H1 (cell line): ENCODE data around the gene SMIM13. TPM values are rescaled to one million over a fixed set of nuclear protein-coding genes. Genes with fewer than 3 reads are reported as not detected.

Experiments used
- CTCF ChIA-PET: fragments of 300-600 bp; sonication (Branson Sonifier 250); formaldehyde crosslinking; loops from one replicate; lab custom pipeline; 2021; ENCODE audit not compliant: partially characterized antibody; lab: Charles Lee
- POLR2A ChIA-PET: fragments of 300-600 bp; sonication (Branson Sonifier 250); formaldehyde crosslinking; loops from one replicate; lab custom pipeline; 2021; ENCODE audit warnings: inconsistent platforms; ENCODE audit not compliant: partially characterized antibody; lab: Charles Lee
- DNase-seq, 2 experiments: peaks; one replicate each; pipeline versions ENCODE4 v3.0.0 to v3.0.0-alpha.2; 2010 to 2022; ENCODE audit warnings: low spot score in 2 of 2, low read depth in 1 of 2, mixed read lengths in 1 of 2
- FAIRE-seq: peaks from 2 replicates; lab custom pipeline; 2011; peaks lifted over from hg19 to GRCh38; lab: Jason Lieb, UNC
- H2AFZ ChIP-seq: 2 replicates; pipeline ENCODE4 v1.8.1; 2012; ENCODE audit warnings: low read length, inconsistent platforms
- H2AK5ac ChIP-seq: 2 replicates; pipeline ENCODE4 v1.6.1; 2013; ENCODE audit warnings: low read depth, low read length
- H2BK120ac ChIP-seq: replicated peaks from 2 replicates; pipeline ENCODE3; 2013; ENCODE audit warnings: low read depth, low read length, inconsistent platforms
- H2BK12ac ChIP-seq: 2 replicates; pipeline ENCODE4 v1.6.1; 2013; ENCODE audit warnings: low read depth, low read length
- H2BK15ac ChIP-seq: 2 replicates; pipeline ENCODE4 v1.6.1; 2013; ENCODE audit warnings: low read length
- H2BK20ac ChIP-seq: 2 replicates; pipeline ENCODE4 v1.6.1; 2013; ENCODE audit warnings: low read length
- H2BK5ac ChIP-seq: 2 replicates; pipeline ENCODE4 v1.6.1; 2013; ENCODE audit warnings: low read depth, low read length
- H3K14ac ChIP-seq: 2 replicates; pipeline ENCODE4 v1.6.1; 2013; ENCODE audit warnings: inconsistent platforms; ENCODE audit not compliant: insufficient read length
- H3K18ac ChIP-seq: 2 replicates; pipeline ENCODE4 v1.6.1; 2013; ENCODE audit warnings: low read length; ENCODE audit errors: extremely low read depth
- H3K23ac ChIP-seq: 2 replicates; pipeline ENCODE4 v1.6.1; 2013; ENCODE audit warnings: inconsistent platforms; ENCODE audit not compliant: insufficient read length
- H3K23me2 ChIP-seq: 2 replicates; pipeline ENCODE4 v1.6.1; 2013; ENCODE audit warnings: low read depth, low read length
- H3K27ac ChIP-seq: 2 replicates; pipeline ENCODE4 v1.6.1; 2011; ENCODE audit warnings: low read depth, low read length, inconsistent platforms
- H3K27me3 ChIP-seq, 4 experiments: replicated peaks in 1 of 4; 1 replicate in 1 of 4; 2 replicates in 3 of 4; pipeline versions ENCODE4 v1.6.1 to v1.8.1; 2011 to 2013; ENCODE audit warnings: low read length in 3 of 4, mild to moderate bottlenecking in 3 of 4, inconsistent platforms in 2 of 4, mixed read lengths in 2 of 4, moderate library complexity in 1 of 4; ENCODE audit not compliant: control insufficient read depth in 3 of 4, insufficient read depth in 3 of 4; ENCODE audit errors: extremely low read depth in 1 of 4
- H3K36me3 ChIP-seq, 4 experiments: 2 replicates each; pipeline versions ENCODE4 v1.6.1 to v1.8.1; 2011 to 2013; ENCODE audit warnings: mild to moderate bottlenecking in 4 of 4, low read length in 3 of 4, moderate library complexity in 2 of 4, control low read depth in 1 of 4, inconsistent platforms in 1 of 4; ENCODE audit not compliant: insufficient read depth in 4 of 4, control insufficient read depth in 2 of 4
- H3K4ac ChIP-seq: replicated peaks from 2 replicates; pipeline ENCODE3; 2013; ENCODE audit warnings: low read length, low read depth, mixed read lengths, inconsistent platforms; ENCODE audit not compliant: insufficient read length
- H3K4me1 ChIP-seq, 4 experiments: replicated peaks in 1 of 4; 1 replicate in 1 of 4; 2 replicates in 3 of 4; pipeline versions ENCODE4 v1.6.1 to v1.8.1; 2011 to 2013; ENCODE audit warnings: low read length in 3 of 4, inconsistent platforms in 2 of 4, mixed read lengths in 1 of 4; ENCODE audit not compliant: insufficient read depth in 4 of 4, control insufficient read depth in 3 of 4
- H3K4me2 ChIP-seq, 2 experiments: 2 replicates each; pipeline versions ENCODE4 v1.6.1 to v1.8.1; 2011 to 2013; ENCODE audit warnings: low read depth in 2 of 2, low read length in 2 of 2, control low read depth in 1 of 2, inconsistent platforms in 1 of 2, mild to moderate bottlenecking in 1 of 2; ENCODE audit not compliant: insufficient read depth in 1 of 2
- H3K4me3 ChIP-seq, 4 experiments: fragments of 200-600, 300-600 bp in 1 of 4; sonication (generic), shearing (Covaris generic), sonication (Bioruptor Twin) in 1 of 4; 2 replicates each; pipeline versions ENCODE4 v1.5.1 to v1.8.1; 2011 to 2016; ENCODE audit warnings: low read length in 4 of 4, low read depth in 3 of 4, control low read depth in 2 of 4, inconsistent platforms in 2 of 4, mild to moderate bottlenecking in 2 of 4, mixed read lengths in 1 of 4, moderate library complexity in 1 of 4; ENCODE audit not compliant: insufficient read depth in 2 of 4; ENCODE audit errors: extremely low read depth in 1 of 4
- H3K56ac ChIP-seq: replicated peaks from 2 replicates; pipeline ENCODE3; 2013; ENCODE audit warnings: low read depth, mild to moderate bottlenecking, mixed read lengths, low read length, inconsistent platforms; ENCODE audit not compliant: insufficient read length
- H3K79me1 ChIP-seq: 2 replicates; pipeline ENCODE4 v1.6.1; 2013; ENCODE audit warnings: low read depth, low read length, control low read depth
- H3K79me2 ChIP-seq, 2 experiments: 2 replicates each; pipeline versions ENCODE4 v1.6.1 to v1.8.1; 2012 to 2013; ENCODE audit warnings: low read length in 2 of 2, mild to moderate bottlenecking in 2 of 2, inconsistent platforms in 1 of 2; ENCODE audit not compliant: insufficient read depth in 2 of 2, control insufficient read depth in 1 of 2
- H3K9ac ChIP-seq, 4 experiments: replicated peaks in 1 of 4; 1 replicate in 1 of 4; 2 replicates in 3 of 4; pipeline versions ENCODE4 v1.6.1 to v1.8.1; 2011 to 2013; ENCODE audit warnings: low read depth in 3 of 4, low read length in 3 of 4, control low read depth in 2 of 4, mild to moderate bottlenecking in 2 of 4, moderate library complexity in 2 of 4, inconsistent platforms in 1 of 4; ENCODE audit errors: extremely low read depth in 1 of 4
- H3K9me3 ChIP-seq, 2 experiments: 2 replicates each; pipeline versions ENCODE4 v1.6.1 to v1.8.1; 2012 to 2013; ENCODE audit warnings: mild to moderate bottlenecking in 2 of 2, moderate library complexity in 2 of 2, control low read depth in 1 of 2, inconsistent platforms in 1 of 2, low read depth in 1 of 2, low read length in 1 of 2, mixed read lengths in 1 of 2; ENCODE audit not compliant: insufficient read depth in 2 of 2
- H4K20me1 ChIP-seq, 2 experiments: replicated peaks in 1 of 2; 2 replicates each; pipeline versions ENCODE3 to v1.8.1; 2011 to 2013; ENCODE audit warnings: inconsistent platforms in 2 of 2, low read length in 2 of 2, mild to moderate bottlenecking in 1 of 2; ENCODE audit not compliant: insufficient read depth in 2 of 2, control insufficient read depth in 1 of 2
- H4K5ac ChIP-seq: 2 replicates; pipeline ENCODE4 v1.6.1; 2013; ENCODE audit warnings: low read length, low read depth, mixed read lengths, inconsistent platforms; ENCODE audit not compliant: insufficient read length
- H4K8ac ChIP-seq: 2 replicates; pipeline ENCODE4 v1.8.0; 2013; ENCODE audit warnings: mild to moderate bottlenecking, moderate library complexity, low read length, inconsistent platforms; ENCODE audit not compliant: insufficient read depth; ENCODE audit errors: extremely low read depth
- H4K91ac ChIP-seq: replicated peaks from 2 replicates; pipeline ENCODE3; 2013; ENCODE audit warnings: low read length, mixed read lengths, inconsistent platforms; ENCODE audit not compliant: insufficient read length
- ASH2L ChIP-seq: fragments of 200-600, 300-600 bp; sonication (generic); IDR thresholded peaks from one replicate; pipeline ENCODE4 v1.7.1; 2017; ENCODE audit warnings: low read length
- CBX5 ChIP-seq: fragments of 300-800, 300-1000 bp; sonication (generic); IDR thresholded peaks from 2 replicates; pipeline ENCODE4 v1.7.1; 2016; ENCODE audit warnings: antibody characterized with exemption, low read length, low read depth
- CEBPB ChIP-seq: IDR thresholded peaks from 2 replicates; pipeline ENCODE4 v1.6.1; 2012; ENCODE audit warnings: low read depth, low read length
- EGR1 ChIP-seq: IDR thresholded peaks from 2 replicates; pipeline ENCODE4 v1.6.1; 2011; ENCODE audit warnings: low read depth, low read length, borderline replicate concordance
- EZH2 ChIP-seq: fragments of 200-600 bp; sonication (generic); IDR thresholded peaks from 2 replicates; pipeline ENCODE4 v1.7.1; 2012; ENCODE audit warnings: low read depth, mild to moderate bottlenecking, moderate library complexity, low read length, inconsistent platforms; ENCODE audit not compliant: severe bottlenecking
- GABPA ChIP-seq: IDR thresholded peaks from 2 replicates; pipeline ENCODE4 v1.6.1; 2011; ENCODE audit warnings: mild to moderate bottlenecking, low read length, moderate library complexity, borderline replicate concordance; ENCODE audit not compliant: insufficient read depth
- JUN ChIP-seq: IDR thresholded peaks from 2 replicates; pipeline ENCODE4 v1.6.1; 2011; ENCODE audit warnings: low read depth, mild to moderate bottlenecking, improper control_type of control experiment, low read length
- MAFK ChIP-seq: IDR thresholded peaks from 2 replicates; pipeline ENCODE4 v1.6.1; 2012; ENCODE audit warnings: low read depth, mild to moderate bottlenecking, improper control_type of control experiment, low read length
- SAP30 ChIP-seq: fragments of 300-600 bp; sonication (generic); IDR thresholded peaks from 2 replicates; pipeline ENCODE4 v1.7.1; 2012; ENCODE audit warnings: low read length, moderate library complexity, mild to moderate bottlenecking, inconsistent platforms; ENCODE audit not compliant: insufficient read depth, insufficient replicate concordance
- SIN3A ChIP-seq, 2 experiments: IDR thresholded peaks in 1 of 2; conservative IDR thresholded peaks in 1 of 2; 2 replicates each; pipeline ENCODE4 v1.6.1; 2011 to 2012; ENCODE audit warnings: low read length in 2 of 2, improper control_type of control experiment in 1 of 2, low read depth in 1 of 2, mild to moderate bottlenecking in 1 of 2
- SIRT6 ChIP-seq: IDR thresholded peaks from one replicate; pipeline ENCODE4 v1.7.1; 2012; ENCODE audit warnings: low read length, inconsistent platforms
- SIX5 ChIP-seq: IDR thresholded peaks from 2 replicates; pipeline ENCODE4 v1.6.1; 2011; ENCODE audit warnings: mild to moderate bottlenecking, low read depth, low read length
- TAF1 ChIP-seq: IDR thresholded peaks from 2 replicates; pipeline ENCODE4 v1.6.1; 2011; ENCODE audit warnings: mild to moderate bottlenecking, low read depth, low read length
- TCF12 ChIP-seq: IDR thresholded peaks from 2 replicates; pipeline ENCODE4 v1.6.1; 2011; ENCODE audit warnings: low read depth, mild to moderate bottlenecking, low read length
- YY1 ChIP-seq: IDR thresholded peaks from 2 replicates; pipeline ENCODE4 v1.6.1; 2011; ENCODE audit warnings: low read depth, mild to moderate bottlenecking, low read length
- ZNF274 ChIP-seq: IDR thresholded peaks from 2 replicates; pipeline ENCODE4 v1.7.0; 2012; ENCODE audit warnings: low read length, borderline replicate concordance; ENCODE audit errors: extremely low read depth
- WGBS, 2 experiments: shearing (Covaris generic) in 1 of 2; methylation state at CpG; one replicate each; pipeline versions ENCODE4 v1.1.6 to v1.1.7; 2013 to 2015; ENCODE audit warnings: low lambda C conversion rate in 2 of 2, mixed read lengths in 2 of 2, inconsistent platforms in 1 of 2, low coverage in 1 of 2, missing lambda C conversion rate in 1 of 2; ENCODE audit not compliant: insufficient replicate concordance in 2 of 2, insufficient coverage in 1 of 2, insufficient read length in 1 of 2; ENCODE audit errors: extremely low coverage in 1 of 2, missing lambda C conversion rate in 1 of 2; 5-methylcytosine and 5-hydroxymethylcytosine counted together
- polyA plus RNA-seq, 7 experiments: library from polyadenylated mRNA; depleted of rRNA in 3 of 7; stranded (reverse) in 5 of 7; unstranded in 2 of 7; fragments of >200 nt in 5 of 7; fragments of 200-250 nt in 2 of 7; gene quantifications; 1 replicate in 5 of 7; 2 replicates in 1 of 7; 4 replicates in 1 of 7; pipeline versions ENCODE4 v1.2.1 to v1.2.3, GENCODE V29; 2011 to 2013; ENCODE audit warnings: missing spikeins in 2 of 7, mixed read lengths in 2 of 7
- total RNA-seq: library from RNA; stranded (reverse); fragmentation: NEBNext Ultra II Directional; extraction: Animal tissue kit (Norgen Biotek cat#: 25700); gene quantifications from 2 replicates; pipeline ENCODE4 v1.2.1, GENCODE V29; 2021

SMIM13 gene
- total and polyA plus RNA-seq, 2 of the 8 experiments (the other 6 are each of a cell fraction or from before 2014, with no cell fraction given): 1.7 to 10.6 TPM

GRCh38 chr6:11187301-11187700 is 93.7 kb downstream of the SMIM13 start:
- H2BK20ac ChIP-seq: no peak overlapping the region
- H3K56ac ChIP-seq: no peak overlapping the region
- H3K23me2 ChIP-seq: no peaks in the 10 kb centered on the region
- H4K20me1 ChIP-seq: no peaks in the 10 kb centered on the region
- no peak overlapping the region for H3K9ac ChIP-seq
- H3K4me3 ChIP-seq: no peak overlapping the region
- no peak for DNase-seq
- no peak overlapping the region for H2BK15ac ChIP-seq
- ChIA-PET CTCF (interaction anchor here (2.8 to 10.7 kb wide), 2 partner anchors 9 to 14 kb away, joined by 8 to 62 read pairs; no protein-coding TSS in a partner anchor), POLR2A (no interaction called here)
- no peak overlapping the region for H3K4me2 ChIP-seq
- H3K9me3 ChIP-seq: no peaks in the 10 kb centered on the region
- WGBS, 2 experiments: 86% methylated on average over 6 of the region's 6 CpGs; no CpG with 5 or more reads in 1 of the 2 experiments
- H2BK5ac ChIP-seq: no peak overlapping the region
- H2BK120ac ChIP-seq: no peak overlapping the region
- H4K91ac ChIP-seq: no peak overlapping the region
- no peaks in the 10 kb centered on the region for H3K27me3 ChIP-seq
- no peak overlapping the region for H2AK5ac ChIP-seq
- no peak overlapping the region for H3K4ac ChIP-seq
- H3K36me3 ChIP-seq: peaks cover 2 to 8% (median 3%) of the 10 kb centered on the region in 4 experiments; a peak in 6 of 8 replicates
- FAIRE-seq: no peak
- no peak overlapping the region for H2BK12ac ChIP-seq
- H3K14ac ChIP-seq: no peak overlapping the region
- H3K18ac ChIP-seq: no peak overlapping the region
- H3K27ac ChIP-seq: no peak overlapping the region
- peaks cover 0 to 2% (median 0%) of the 10 kb centered on the region in 4 experiments; a peak in 2 of 7 replicates for H3K4me1 ChIP-seq
- no peak overlapping the region for H2AFZ ChIP-seq
- H3K23ac ChIP-seq: no peak overlapping the region
- H4K8ac ChIP-seq: no peak overlapping the region
- H4K5ac ChIP-seq: no peak overlapping the region
- no peaks in the 10 kb centered on the region for H3K79me1 ChIP-seq
- no peaks in the 10 kb centered on the region for H3K79me2 ChIP-seq
- TF ChIP-seq SIN3A (conservative IDR thresholded peaks at IDR 0.05 in 1 of 2, IDR thresholded peaks at IDR 0.05 in 1 of 2; ENCODE audit: low read depth in 1 of 2, low read length in 2 of 2) (no peak), CBX5 (no peak), EGR1 (no peak), EZH2 (no peak), YY1 (no peak), ZNF274 (no peak), GABPA (no peak), SAP30 (no peak), SIRT6 (no peak), SIX5 (no peak), TCF12 (no peak), ASH2L (no peak), JUN (no peak), MAFK (no peak), TAF1 (no peak), CEBPB (no peak)
